HG02885 (cell line): Measurements from ENCODE around the gene ALOX15.
"Not testable (repeated sequence)": the region's sequence is repeated elsewhere in the genome, so short reads cannot be mapped to it uniquely, and the experiment has no call there.

Source experiments
- ATAC-seq: cut with Tn5 transposase; IDR thresholded peaks from one replicate; pipeline ENCODE4 v1.9.1; 2021; ENCODE audit warnings: mild to moderate bottlenecking; ENCODE audit not compliant: unreplicated experiment, poor library complexity

ALOX15 gene

GRCh38 chr17:4595685-4596342, 45.7 kb downstream of the ALOX15 start:
- not testable (repeated sequence) for ATAC-seq

DNA sequence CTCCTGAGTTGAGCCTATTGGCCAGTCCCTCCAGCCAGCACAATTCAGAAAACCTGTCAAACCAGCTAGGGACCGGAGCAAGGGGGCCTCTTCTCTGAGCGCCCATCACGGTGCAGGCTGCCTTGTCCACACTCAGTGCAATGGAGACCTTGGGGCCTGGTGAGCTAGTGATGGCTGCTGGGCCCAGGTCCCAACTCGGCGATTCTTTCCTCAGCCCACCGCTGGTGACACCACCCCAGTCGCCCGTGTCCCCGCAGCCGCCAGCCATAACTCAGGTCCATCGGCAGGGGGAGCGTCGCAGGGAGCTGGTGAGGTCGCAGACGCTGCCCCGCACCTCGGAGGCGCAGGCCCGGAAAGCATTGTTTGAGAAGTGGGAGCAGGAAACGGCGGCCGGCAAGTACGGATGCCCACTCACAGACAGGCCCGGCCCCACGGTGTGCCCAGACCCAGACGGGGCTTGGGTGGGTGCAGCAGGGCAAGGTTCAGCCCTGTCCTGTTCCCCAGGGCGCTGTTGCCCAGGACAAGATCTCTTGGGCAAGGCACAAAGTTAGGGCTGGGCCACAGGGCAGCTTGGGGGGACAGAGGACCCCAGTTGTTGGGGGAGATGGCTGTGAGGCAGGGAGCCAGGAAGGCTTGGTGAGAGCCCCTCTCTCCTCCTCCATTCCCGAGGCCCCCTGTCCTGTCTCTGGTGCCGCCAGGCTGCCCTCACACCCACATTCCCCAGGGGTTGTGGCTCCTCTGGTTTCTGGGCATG, 46.4 kb downstream of the ALOX15 start:
- ATAC-seq, result no peak

- no peak for ATAC-seq
Observed at GRCh38 chr17:4594406-4594805, 47.1 kb downstream of the ALOX15 start.

DNA sequence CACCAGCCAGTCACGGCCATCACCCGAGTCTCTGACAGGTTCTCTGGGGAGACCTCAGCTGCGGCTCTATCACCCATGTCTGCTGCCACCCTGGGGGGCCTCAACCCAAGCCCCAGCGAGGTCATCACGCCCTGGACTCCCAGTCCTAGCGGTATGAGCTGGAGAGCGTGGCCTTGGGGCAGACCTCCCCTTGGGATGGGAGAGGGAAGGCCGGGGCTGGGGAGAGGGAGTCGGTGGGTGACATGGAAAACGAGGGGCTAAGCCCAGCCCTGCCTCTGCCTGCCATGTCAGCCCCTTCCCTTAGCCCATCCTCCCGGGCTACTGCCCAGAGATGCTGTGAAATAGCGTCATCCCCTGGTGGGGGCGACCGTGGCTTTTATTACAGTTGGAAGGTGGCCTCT, 48.5 kb downstream of the ALOX15 start:
- no peak for ATAC-seq

- no peak for ATAC-seq
Observed at GRCh38 chr17:4592240-4593005, 49.1 kb downstream of the ALOX15 start.

DNA sequence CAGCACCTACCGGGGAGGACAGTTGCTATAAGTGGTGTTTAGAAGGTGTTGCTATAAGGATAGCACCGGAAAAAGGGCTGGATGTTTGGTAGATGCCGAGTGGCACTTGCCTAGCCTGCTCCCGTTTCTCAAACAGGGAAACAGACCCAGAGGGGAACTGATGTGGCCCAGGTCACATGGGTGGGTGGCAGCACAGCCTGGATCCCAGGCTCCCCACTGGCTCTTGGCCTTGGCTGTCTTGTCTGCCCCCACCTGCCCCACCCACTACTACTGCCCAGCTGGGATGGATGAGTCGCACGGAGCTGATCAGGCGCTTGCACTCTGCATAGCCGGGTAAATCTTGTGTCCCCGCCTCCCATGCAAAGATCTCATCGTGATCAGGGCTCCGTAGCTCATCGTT, 49.9 kb downstream of the ALOX15 start:
- ATAC-seq, result no peak

DNA sequence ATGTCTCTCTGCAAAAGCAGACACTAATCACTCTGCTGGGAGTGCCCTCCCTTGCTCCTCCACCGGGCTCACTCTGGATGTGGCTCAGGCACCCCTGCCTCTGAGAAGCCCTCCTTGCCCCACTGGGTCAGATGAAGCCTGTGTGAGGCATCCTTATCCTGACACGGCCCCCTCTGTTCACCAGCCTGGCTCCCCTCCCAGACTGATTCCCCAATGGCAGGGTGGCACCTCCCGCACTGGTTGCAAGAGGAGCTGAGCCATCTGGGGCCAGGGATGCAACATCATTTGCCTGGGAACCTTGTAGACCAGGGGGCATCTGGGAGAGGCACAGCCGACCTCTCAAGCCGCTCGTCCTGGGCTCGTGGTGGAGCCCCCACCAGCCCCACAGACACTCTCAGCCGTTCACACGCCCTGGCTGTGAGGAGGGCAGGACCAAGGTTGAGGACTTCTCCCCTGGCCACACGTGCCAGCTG, 50.5 kb downstream of the ALOX15 start:
- no peak for ATAC-seq

DNA sequence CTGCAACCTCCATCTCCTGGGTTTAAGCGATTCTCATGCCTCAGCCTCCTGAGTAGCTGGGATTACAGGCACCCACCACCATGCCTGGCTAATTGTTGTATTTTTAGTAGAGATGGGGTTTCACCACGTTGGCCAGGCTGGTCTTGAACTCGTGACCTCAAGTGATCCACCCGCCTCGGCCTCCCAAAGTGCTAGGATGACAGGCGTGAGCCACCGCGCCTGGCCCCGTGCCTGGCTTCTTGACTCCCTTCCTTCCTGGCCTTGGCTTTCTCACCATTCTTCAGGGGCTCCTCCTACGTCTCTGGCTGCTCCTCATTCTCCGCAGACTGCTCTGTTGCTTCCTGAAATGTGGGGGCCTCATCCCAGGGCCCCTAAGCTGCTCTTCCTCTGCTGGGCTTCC, 51.4 kb downstream of the ALOX15 start:
- ATAC-seq, result not testable (repeated sequence)

DNA sequence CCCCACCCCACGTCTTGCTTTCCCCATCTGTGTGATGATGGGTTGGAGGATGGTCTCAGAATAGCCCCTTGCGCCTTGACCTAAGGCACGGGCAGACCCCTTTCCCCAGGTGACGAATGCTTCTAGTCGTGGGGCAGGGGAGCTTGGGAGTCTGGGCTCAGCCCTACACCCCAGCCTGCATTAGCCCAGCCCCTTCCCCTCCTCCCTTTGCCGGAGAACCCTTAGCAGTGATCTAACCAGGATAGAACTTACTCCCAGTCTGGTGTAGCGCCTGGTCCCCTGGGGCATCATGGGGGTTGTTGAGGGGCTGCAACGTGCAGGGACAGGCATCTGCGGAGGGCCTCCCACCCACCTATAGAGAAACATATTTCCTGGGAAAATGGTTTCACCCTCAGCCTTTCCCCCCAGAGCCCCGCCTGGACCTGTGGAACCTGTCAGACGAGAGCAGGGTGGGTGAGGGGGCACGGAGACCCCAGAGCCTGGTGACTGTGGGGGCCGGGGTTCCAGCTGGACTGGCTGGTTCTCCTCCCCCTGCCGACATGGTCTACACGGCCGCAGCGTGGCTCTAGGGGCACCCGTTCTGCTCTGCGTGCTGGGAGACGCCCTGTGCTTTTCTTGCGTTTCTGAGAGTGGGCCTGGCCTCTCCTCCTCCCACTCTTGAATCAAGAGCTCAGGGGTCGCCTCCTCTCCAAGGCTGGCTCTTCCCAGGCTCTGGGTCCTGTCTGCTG, 52.4 kb downstream of the ALOX15 start:
- no peak for ATAC-seq

DNA sequence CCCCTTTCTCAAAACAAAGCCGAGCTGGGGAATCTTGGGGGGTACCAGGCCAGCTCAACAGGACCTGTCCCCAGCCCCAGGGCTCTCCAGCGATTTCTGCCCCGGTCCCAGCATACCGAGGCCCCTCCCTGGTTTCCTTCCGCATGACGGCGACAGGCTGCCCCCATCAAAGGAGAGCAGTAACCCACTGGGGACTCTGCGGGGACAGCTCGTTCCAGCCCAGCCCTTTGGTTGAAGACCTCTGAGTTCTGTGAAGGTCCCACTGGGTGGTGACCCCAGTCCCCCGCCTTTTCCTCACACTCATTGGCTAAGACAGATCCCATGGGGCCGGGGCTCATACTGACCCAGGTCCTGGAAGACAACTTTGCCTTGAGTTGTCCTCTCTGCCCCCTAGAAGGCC, 53.1 kb downstream of the ALOX15 start:
- no peak for ATAC-seq

DNA sequence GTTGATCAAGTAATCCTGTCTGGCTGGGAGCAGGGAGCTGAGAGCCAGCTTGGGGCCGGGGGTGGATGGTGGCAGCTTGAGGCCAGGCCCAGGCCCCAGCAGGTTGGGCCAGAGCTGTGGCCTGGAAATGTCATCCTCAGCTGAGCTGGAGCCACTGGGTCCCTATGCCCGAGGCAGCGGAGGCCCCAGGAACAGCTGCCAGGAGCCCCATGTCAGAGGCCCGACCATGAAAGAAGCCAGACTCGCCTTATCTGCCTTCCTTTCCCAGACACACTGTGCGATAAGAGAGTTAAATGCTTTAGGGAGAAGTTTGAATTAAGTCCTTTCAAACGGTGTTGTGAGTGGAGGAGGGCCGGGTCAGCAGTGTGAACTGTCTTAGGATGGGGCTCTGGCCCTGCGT, 53.7 kb downstream of the ALOX15 start:
- ATAC-seq, result no peak

- no peak for ATAC-seq
Observed at GRCh38 chr17:4587195-4587594, 54.3 kb downstream of the ALOX15 start.

- ATAC-seq, result no peak
Observed at GRCh38 chr17:4586043-4586442, 55.4 kb downstream of the ALOX15 start.

DNA sequence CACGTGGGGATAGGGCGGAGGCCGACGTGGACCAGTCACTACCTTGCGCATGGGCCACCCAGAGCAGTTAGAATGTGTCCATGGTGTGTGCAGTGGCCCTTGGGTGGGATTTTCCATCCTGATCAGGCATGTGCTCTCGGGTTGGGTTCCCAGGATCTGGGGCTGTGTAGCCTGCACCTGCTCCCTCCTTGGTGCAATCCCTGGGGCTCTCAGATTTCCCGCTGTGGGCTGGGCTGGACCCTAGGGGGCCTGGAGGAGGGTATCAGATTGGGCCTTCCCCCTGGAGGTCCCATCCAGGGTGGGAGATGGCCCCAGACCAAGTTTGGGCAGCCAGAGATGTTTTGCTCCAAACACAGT, 55.9 kb downstream of the ALOX15 start:
- no peak for ATAC-seq

DNA sequence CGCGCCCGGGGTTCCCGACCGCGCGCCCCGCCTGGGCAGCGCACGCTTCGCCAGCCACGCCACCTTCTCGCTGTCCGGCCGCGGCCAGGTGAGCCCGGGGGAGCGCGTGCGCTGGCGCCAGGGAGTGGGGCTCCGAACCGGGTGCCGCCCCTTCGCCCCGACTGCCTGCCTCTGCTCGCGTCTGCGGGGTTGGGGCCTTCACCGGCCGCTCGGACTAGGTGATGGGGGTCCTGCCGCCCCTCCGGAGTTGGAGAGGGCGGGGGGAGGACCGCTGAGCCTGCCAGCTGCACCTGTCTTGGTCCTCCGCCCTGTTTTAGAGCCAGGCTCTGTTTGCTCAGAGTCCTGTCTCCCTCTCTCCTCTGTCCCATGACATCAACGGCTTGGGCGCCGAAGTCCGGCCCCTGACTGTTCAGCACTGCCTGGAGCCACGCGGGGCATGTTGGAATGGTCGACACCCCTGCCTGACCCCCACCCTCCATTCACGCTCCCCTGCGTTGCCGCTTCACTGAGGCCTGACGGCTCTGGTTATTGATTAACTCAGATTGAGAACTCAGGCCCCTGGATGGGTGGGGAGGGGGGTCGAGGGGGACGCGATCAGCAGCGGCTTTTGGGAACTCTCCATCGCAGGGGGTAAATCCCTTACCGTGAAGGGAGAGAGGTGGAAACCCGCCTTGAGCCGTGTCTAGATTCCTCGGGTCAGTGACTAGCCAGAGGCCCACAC, 56.4 kb downstream of the ALOX15 start:
- no peak for ATAC-seq

- no peak for ATAC-seq
Observed at GRCh38 chr17:4584101-4584916, 57.2 kb downstream of the ALOX15 start, which contains the start of gene SMTNL2. Gene SMTNL2, plus strand, starts transcription at chr17:4584529. Its CDS starts 77 bp downstream, at chr17:4584606.

DNA sequence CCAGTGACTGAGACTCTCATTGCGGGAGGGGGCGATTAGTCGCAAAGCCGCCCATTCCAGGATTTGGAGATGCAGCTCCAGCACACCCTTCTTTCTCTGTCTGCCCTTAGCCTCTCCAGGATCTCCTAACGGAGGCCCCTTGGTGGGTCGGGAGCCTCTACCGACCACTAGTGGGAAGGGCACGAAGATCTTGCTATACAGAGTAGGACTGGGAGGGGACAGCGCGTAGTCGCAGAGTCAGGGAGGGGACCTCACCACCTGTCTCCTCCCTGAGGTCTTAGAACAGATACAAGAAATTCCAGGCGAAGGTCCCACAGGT, 57.7 kb downstream of the ALOX15 start:
- no peak for ATAC-seq

GRCh38 chr17:4583206-4583605, 58.3 kb downstream of the ALOX15 start:
- ATAC-seq, result no peak

DNA sequence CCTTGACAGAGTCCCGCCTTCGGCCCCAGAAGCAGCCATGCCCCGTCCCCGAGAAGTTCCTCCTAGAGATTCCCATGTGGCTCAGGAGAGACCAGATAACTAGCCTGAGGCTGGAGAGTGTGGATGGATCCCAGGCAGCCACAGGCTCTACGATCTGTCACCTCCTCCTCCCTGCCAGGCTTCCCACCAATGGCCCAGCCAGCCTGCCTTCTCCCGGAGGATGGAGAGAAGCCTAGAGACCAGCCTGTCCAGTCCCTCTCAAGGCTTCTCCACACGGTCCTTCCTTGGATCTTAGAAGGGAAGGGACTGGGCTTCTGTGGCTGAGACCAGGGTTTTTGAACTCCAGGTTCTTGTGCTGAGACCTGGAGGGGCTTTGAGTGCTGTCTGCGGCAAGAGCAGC, 58.8 kb downstream of the ALOX15 start:
- no peak for ATAC-seq
